Stimulated activated CD8-positive, alpha-beta memory T cell treated with anti-CD3 and anti-CD28 coated beads, Interleukin-12 subunit alpha, Interleukin-12 subunit beta, amount 100 ng/mL, for 24 hours (primary cell): ENCODE measurements around the gene TEX50.
"Not testable (repeated sequence)": the region's sequence is repeated elsewhere in the genome, so short reads cannot be mapped to it uniquely, and the experiment has no call there.

Experiments
- DNase-seq: peaks from one replicate; pipeline ENCODE4 v3.0.0-alpha.2; 2020; ENCODE audit errors: extremely low read depth

Gene TEX50, protein sequence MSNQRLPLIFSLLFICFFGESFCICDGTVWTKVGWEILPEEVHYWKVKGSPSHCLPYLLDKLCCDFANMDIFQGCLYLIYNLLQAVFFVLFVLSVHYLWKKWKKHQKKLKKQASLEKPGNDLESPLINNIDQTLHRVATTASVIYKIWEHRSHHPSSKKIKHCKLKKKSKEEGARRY

DNA sequence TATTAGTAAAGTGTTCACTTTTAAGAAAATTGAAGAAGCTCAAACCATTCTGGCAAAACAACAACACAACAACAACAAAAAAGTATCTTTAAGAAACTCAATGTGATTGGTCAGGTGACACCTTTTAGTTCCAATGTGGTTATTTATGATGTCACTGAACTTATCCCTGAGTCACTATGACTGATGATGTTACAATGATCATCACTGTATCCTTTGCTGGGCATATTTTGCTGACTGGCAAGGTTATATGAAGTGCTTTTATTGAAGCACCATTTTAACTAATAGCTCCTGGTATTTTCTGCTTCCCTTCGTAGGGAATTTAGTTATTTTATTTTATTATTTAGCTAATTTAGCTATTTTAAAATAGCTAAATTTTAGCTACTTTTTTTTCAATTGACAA lies at the start of gene TEX50:
TSS of gene TEX50 (plus strand) at position 223 of the 400 bp plus-strand sequence. CDS start 184 bp downstream, outside the sequence.
- no peak for DNase-seq

DNA sequence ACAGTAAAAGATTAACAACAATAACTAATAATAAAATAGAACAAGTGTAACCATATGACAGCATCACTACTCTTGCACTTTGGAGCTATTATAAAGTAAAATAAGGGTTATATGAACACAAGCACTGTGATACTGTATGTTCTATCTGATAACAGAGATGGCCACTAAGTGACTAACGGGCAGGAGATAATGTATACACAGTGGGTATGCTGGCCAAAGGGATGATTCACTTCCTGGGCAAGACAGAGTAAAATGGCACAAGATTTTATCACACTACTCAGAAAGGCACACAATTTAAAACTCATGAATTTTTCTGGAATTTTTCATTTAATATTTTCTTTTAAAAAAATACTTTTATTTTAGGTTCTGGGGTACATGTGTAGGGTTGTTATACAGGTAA lies 44.6 kb upstream of the TEX50 start:
- no peak for DNase-seq

DNA sequence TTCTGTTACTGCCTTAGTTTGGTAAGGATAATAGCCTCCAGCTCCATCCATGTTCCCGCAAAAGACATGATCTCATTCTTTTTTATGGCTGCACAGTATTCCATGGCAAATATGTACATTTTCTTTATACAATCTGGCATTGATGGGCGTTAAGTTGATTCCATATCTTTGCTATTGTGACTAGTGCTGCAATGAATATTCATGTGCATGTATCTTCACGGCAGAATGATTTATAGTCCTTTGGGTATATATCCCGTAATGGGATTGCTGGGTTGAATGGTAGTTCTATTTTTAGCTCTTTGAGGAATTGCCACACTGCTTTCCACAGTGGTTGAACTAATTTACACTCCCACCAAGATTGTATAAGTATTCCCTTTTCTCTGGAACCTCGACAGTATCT lies 44.0 kb upstream of the TEX50 start:
- not testable (repeated sequence) for DNase-seq

DNA sequence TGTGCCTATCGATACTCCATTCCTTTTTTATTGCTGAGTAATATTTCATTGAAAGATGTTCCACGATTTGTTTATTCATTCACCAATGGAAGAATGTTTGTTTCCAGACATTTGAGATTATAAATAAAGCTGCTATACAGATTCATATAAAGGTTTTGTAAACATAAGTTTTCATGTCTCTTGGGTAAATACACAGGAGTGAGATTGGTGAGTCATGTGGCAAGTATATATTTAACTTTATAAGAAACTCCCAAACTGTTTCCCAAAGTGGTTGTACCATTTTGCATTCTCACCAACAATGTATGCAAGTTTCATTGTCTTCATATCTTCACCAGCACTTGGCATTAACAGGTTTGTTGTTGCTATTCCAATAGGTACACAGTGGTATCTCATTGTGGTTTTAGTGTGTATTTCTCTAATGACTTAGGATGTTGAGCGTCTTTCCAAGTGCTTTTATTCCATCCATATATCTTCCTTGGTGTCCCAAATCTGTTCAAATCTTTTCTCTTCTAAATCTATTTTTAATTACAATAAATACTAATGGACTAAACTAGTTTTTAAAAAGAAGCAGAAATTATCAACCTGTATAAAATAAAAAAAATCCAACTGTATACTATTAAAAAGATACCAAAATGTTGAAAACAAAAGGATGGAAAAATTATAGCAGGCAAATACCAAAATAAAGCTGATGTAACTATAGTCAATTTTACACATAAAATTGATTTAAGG lies 38.9 kb upstream of the TEX50 start:
- DNase-seq: no peak

DNA sequence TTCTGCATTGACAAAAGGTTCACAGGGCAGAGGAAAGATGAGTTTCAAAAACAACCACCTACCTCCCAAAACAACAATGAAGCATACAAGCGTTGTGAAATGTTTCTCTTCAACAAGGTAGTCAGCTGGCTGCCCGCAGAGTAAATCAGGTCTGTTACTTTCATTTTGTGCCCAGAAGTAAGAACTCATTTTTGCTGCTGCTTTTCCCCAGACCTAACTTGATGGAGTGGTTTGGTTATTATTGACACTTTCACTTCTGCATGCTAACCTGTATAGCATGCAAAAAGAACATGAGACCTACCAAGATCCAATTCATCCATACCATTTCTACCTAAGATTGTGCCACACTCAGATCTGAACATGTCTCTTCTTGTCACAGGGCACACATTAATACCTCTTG lies 33.5 kb upstream of the TEX50 start:
- no peak for DNase-seq

DNA sequence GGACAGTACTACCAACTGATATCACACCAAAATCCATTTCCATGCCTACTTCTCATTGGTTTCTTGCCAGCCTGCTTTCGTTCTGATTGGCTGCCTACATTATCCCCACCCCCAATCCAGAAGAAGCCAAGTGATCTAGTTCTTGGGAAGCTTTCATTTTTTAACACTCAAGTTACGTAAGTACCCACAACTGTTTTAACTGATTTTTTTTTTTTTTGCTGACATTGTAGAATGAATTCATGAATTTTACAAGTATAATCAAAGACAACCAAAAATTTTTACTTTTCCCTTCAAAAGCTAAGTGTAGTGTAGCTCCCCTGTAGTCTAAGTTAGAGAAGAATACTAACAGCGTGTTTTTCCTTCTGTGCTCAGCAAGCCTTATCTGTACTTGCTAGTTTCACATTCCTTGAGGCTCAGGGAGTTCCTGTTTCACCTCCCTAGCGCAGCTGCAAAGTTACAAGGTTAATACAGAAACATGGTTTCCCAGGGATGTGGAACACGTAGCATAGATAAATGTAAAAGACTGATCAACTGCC lies 32.0 kb upstream of the TEX50 start, which contains the start of gene SLC9C2:
TSS of gene SLC9C2 (minus strand) at position 17 of the 536 bp plus-strand sequence. CDS start 1,296 bp downstream, outside the sequence.
- no peak for DNase-seq

DNA sequence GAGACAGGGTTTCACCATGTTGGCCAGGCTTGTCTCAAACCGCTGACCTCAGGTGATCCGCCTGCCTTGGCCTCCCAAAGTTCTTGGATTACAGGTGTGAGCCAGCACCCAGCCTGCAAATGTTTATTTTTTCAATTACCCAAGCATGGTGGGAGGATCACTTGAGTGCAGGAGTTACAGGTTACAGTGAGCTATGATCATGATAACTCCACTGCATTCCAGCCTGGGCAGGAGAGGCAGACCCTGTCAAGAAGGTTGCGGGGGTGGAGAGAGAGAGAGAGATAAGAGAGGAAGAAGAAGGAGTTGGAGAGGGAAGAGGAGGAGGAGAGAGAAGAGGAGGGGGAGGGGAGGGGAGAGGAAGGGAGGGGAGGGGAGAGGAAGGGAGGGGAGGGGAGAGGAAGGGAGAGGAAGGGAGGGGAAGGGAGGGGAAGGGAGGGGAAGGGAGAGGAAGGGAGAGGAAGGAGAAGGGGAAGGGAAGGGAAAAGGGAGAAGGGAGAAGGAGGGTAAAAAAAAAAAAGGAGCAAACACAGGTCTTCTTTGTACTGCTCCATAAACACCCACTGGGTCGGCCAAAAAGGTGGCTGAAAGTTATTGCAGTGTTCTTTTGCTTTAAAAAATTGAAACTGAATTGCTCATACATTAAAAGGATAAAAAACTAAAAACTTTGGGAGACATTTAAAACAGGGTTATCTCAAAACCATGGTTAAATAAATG lies 26.5 kb upstream of the TEX50 start:
- no peak for DNase-seq

DNA sequence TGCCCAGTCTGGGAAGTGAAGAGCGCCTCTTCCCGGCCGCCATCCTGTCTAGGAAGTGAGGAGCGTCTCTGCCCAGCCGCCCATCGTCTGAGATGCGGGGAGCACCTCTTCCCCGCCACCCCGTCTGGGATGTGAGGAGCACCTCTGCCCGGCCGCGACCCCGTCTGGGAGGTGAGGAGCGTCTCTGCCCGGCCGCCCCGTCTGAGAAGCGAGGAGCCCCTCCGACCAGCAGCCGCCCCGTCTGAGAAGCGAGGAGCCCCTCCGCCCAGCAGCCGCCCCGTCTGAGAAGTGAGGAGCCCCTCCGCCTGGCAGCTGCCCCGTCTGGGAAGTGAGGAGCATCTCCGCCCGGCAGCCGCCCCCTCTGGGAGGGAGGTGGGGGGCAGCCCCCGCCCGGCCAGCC lies 22.1 kb upstream of the TEX50 start:
- not testable (repeated sequence) for DNase-seq

DNA sequence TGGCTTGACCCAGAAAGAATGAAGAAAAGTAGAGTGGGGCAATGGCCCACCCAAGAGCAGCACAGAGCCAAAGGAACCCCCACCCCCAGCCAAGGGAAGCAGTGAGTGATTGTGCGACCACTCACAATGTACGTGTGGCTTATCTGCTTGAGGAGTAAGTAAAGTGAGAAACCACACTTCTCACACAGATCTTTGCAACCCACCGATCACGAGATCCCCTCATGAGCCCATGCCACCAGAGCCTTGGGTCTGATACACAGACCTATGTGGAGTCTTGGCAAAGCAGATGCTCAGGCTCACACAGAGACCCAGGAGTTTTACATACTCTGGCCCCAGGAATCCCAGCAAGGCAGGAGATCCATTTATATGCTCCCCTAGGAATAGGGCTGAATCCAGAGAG lies 18.3 kb upstream of the TEX50 start:
- DNase-seq: no peak

DNA sequence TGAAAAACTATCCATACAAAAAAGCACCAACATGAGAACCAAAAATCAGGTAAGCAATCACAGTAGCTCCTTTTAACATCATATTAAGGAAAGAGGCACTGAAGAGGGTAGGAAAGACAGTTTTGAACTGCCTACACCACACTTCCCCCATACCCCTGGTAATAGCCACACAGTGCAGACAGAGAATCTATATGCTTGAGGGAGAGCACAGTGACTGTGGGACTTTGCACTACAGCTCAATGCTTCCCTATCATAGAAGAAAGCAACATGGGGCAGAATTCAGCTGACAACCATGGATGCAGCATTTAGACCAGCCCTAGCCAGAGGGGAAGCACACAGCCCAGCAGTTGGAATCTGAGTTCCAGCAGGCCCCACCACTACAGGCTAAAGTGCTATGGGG lies 7.9 kb upstream of the TEX50 start:
- DNase-seq: no peak

DNA sequence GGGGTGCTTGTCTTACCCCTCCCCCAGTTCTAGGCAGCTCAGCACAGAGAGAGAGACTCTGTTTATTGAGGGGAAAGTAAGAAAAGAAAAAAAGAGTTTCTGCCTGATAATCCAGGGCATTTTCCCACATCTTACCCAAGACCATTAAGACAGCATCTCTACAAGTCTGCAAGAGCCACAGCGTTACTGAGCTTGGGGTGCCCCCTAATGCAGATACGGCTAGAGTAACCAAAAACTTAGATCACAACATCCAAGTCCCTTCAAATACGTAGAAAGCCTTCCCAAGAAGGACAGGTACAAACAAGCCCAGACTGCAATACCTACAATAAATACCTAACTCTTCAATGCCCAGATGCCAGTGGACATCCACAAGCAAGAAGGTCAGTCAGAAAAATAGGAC lies 6.2 kb upstream of the TEX50 start:
- no peak for DNase-seq

DNA sequence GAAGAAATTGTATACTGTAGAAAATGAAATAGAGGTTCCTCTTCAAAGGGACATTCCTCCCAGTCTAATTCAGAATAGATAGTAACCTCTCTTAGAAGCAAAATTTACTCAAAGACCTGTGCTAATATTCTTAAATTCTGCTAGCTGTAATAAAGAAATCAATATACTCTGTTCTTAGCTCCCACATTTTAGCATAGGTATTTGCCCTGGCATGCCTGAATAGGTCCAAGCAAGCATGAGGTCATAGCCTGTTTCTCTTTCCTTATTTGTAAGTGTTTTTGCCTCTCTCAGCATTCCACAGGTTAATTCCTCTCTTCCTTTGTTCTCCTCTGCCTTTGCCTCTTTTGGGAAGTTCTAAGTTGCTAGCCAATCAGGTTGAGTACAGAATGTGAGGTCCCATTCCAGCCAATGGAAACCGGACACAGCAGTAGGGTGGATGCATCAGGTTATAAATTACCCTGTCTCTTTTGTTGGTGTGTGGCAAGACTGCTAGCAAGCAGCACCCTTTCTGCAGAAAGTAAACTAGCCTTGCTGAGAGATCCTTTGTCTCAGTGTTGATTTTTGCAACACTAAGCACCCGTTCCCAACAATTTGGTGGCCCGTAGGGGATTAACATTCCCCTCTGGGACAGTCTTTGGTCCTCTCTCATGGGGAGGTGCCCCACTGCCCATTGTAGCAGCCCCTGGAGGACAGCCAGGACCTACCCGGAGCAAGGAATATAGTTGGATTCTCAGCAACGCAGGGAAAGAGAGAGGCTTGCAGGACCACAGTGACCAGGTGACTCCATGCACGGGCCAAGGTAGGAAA lies 2.3 kb downstream of the TEX50 start:
- not testable (repeated sequence) for DNase-seq

DNA sequence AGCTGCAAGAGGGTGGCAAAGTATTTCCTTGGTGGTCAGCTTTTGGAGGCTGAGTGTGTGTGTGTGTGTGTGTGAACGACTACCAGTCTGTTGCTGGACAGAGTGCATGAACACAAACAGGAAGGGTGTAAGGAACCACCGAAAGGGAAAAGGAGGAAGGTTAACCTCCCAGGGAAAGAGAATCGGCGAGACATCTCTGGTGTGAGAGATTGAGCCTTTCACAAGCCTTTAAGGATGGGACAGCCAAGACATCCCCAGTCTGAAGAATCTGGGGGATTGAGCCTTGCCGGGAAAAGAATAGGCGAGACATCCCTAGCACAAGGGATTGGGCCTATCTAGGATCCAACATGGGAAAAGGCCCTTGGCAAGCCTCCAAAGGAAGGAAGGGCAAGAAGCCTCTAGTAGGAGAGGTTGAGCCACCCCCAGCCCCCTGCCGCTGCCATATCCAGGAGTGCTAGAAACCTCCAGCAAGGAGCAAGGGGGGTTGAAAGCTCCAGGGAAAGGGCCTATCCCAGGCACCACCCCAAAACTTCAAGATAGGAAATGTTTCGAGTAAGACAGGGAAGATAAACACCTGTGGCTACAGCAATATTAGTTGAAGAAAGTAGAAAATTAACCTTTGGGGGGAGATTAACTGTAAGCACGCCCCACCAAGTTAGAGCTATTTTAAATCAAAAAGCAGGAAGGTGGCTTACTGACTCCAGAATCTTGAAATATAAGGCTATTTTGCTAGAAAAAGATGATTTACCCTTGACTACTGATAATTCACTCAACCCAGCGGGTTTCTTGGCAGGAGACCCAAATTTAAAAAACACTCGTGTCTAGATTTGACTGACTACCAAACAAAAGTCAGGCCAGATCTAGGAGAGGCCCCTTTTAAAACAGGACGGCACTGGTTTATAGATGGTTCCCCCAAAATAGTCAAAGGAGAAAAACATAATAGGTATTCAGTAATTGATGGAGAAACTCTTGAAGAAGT lies 3.2 kb downstream of the TEX50 start:
- DNase-seq: no peak

DNA sequence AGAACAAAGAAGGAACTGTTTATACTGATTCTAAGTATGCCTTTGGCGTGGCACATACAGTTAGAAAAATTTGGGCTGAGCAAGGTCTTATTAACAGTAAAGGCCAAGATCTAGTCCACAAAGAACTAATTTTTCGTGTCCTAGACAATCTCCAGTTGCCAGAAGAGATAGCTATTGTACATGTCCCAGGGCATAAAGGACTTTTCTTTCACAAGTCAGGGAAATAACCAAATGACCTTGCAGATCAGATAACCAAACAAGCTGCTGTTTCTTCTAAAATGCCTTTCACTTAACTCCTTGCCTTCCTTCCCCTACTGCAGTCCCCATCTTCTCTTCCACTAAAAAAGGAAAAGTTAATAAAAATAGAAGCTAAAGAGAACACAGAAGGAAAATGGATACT lies 4.0 kb downstream of the TEX50 start:
- no peak for DNase-seq

DNA sequence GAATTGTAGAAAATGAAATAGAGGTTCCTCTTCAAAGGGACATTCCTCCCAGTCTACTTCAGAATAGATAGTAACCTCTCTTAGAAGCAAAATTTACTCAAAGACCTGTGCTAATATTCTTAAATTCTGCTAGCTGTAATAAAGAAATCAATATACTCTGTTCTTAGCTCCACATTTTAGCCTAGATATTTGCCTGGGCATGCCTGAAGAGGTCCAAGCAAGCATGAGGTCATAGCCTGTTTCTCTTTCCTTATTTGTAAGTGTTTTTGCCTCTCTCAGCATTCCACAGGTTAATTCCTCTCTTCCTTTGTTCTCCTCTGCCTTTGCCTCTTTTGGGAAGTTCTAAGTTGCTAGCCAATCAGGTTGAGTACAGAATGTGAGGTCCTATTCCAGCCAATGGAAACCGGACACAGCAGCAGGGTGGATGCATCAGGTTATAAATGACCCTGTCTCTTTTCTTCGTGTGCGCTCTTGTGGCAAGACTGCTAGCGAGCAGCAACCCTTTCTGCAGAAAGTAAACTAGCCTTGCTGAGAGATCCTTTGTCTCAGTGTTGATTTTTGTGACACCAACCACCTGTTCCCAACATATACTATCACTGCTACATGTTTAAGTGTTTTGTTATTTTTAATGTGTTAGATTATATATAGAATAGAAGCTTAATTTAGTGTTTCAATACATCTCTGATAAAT lies 7.5 kb downstream of the TEX50 start:
- DNase-seq: not testable (repeated sequence)

DNA sequence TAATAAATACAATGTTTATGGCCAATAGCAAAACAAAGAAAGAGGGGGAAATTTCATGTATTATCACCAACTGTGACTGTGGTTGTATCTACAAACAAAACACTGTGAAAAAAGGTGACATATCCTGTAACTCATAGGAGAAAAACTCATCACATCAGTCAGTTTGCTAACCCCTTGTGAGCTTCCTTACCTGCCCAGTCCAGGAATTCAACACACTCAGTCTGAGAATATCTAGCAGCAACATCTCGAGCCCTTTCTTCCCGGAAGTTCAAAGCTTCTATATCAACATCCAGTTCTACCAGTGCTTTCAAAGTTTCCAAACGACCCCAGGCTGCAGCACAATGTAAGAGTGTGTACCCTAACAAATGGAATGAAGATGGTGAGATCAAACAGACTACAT lies 11.5 kb downstream of the TEX50 start:
- no peak for DNase-seq

DNA sequence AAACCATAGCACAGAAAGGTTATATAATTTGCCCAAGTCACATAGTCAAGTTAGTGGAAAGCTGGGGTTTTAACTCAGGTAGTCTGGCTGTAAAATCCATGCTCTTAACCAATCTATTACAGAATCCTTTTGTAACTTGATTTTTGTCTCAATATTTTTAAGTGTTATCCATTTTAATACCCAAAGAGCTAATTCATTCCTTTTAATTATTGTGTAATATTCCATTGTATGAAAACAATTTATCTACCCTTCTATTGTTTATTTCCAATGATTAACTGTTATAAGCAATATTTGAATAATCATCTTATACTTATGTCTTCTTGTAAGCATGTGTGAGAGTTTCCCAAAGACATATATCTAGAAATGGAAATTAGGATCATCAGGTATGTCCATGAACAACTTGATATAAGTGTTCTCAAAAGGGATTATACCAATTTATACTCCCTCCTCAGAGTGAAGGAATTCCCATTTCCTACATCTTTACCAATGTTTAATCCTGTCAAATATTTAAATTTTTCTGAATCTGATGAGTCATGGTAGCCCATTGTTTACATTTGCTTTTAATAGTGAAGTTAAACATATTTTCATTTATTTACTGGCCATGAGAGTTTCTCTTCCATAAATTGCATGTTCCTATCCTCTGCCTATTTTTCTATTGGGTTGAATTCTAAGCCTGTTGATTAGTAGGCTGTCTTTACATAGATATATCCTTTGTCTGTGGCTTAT lies 13.9 kb downstream of the TEX50 start:
- no peak for DNase-seq

DNA sequence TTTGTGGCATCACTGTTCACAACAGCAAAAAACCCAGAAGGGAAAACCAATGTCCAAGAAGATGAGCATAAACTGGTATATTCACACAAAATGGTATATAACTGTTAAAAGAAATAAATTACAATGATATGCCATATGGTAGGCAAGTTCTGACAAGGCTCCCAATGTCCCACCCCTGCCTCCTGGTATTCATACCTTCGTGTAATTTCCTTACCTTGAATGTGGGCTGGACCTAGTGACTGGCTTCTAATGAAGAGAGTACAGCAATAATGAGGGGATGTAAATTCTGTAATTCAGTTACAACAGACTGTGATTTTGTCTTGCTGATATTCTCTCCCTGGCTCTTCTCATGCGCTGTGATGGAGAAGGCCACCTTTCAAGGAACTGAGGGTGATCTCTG lies 25.2 kb downstream of the TEX50 start:
- no peak for DNase-seq

DNA sequence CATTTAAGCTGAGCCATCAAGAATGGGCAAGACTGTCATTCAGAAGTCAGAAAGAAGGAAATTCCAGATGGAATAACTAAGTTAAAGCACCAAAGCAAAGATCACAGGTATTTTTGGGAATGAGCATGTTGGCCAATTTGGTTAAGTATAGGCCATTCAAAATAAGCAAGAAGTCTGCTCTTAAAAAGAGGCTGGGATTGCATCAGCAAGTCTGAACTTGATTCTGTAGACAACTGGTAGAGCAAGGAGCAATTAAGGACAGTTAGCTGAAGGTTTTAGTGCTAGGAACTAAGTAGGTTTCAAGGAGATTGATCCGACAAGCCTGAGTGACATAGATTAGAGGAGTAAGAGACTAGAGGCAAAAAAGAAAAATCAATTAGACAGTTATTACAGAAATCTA lies 26.1 kb downstream of the TEX50 start:
- no peak for DNase-seq
